DOHH2 (cell line): ENCODE results near the gene DCLK3.

Source experiments
- CTCF ChIP-seq: fragments of 200-600 bp; sonication (generic); IDR thresholded peaks from one replicate; pipeline ENCODE4 v1.5.1; 2014; ENCODE audit warnings: antibody characterized with exemption, mild to moderate bottlenecking, low read depth, low read length; ENCODE audit not compliant: poor library complexity, severe bottlenecking
- EZH2phosphoT487 ChIP-seq: fragments of 200-600 bp; sonication (generic); IDR thresholded peaks from 2 replicates; pipeline ENCODE4 v1.6.1; 2017; ENCODE audit warnings: borderline replicate concordance, mild to moderate bottlenecking, antibody characterized with exemption, low read length, moderate library complexity, mixed read lengths

DNA sequence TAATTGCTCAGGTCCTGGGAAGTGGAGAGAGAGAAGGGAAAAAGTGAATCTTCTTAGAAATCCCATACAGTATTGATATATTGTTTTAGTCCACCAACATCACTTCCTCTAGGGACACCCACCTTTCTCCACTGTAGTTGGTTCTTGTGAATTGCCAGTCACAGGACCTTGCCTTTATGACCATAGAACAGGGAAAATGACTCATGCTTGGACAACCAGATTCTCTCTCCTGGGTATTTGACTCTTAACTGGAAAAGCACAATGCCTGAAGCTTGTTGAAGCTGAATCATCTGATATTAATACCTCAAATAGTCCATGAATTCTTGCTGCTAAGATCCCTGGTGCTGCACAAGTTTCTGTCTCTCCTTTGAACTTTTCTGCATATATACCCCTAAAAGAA, 32.5 kb upstream of the DCLK3 start:
- TF ChIP-seq CTCF, result no peak
- no peak for TF ChIP-seq EZH2phosphoT487
